Karpas-422 (cell line): Measurements from ENCODE around the gene FAM20C. TPM values are rescaled to one million over a fixed set of nuclear protein-coding genes. Genes with fewer than 3 reads are reported as not detected.

Source experiments
- DNase-seq: peaks from one replicate; pipeline ENCODE4 v3.0.0-alpha.2; 2015
- H2AFZ ChIP-seq: fragments of 200-600 bp; sonication (generic); 2 replicates; pipeline ENCODE4 v1.6.1; 2014; ENCODE audit warnings: antibody characterized with exemption, low read length, mixed read lengths
- H3K27ac ChIP-seq: fragments of 200-600 bp; sonication (generic); 2 replicates; pipeline ENCODE4 v1.5.1; 2014; ENCODE audit warnings: mild to moderate bottlenecking, low read length, moderate library complexity
- H3K27me3 ChIP-seq: fragments of 200-600 bp; sonication (generic); 2 replicates; pipeline ENCODE4 v1.6.1; 2014; ENCODE audit warnings: low read length, mixed read lengths
- H3K36me3 ChIP-seq: fragments of 200-600 bp; sonication (generic); 2 replicates; pipeline ENCODE4 v1.6.1; 2014; ENCODE audit warnings: low read length, mixed read lengths; ENCODE audit not compliant: insufficient read depth
- H3K4me1 ChIP-seq: fragments of 200-600 bp; sonication (generic); 2 replicates; pipeline ENCODE4 v1.6.1; 2014; ENCODE audit warnings: mild to moderate bottlenecking, low read length, mixed read lengths
- H3K4me2 ChIP-seq: fragments of 200-600 bp; sonication (generic); 2 replicates; pipeline ENCODE4 v1.6.1; 2014; ENCODE audit warnings: low read length, low read depth, mild to moderate bottlenecking; ENCODE audit not compliant: poor library complexity, severe bottlenecking
- H3K4me3 ChIP-seq: fragments of 200-600 bp; sonication (generic); 2 replicates; pipeline ENCODE4 v1.5.1; 2014; ENCODE audit warnings: mild to moderate bottlenecking, antibody characterized with exemption, low read length, mixed read lengths
- H3K79me2 ChIP-seq: fragments of 200-600 bp; sonication (generic); 2 replicates; pipeline ENCODE4 v1.6.1; 2014; ENCODE audit warnings: mild to moderate bottlenecking, low read length, mixed read lengths
- H3K9ac ChIP-seq: fragments of 200-600 bp; sonication (generic); 2 replicates; pipeline ENCODE4 v1.6.0; 2014; ENCODE audit warnings: low read length
- H3K9me2 ChIP-seq: fragments of 200-600 bp; sonication (generic), shearing (Covaris generic); replicated peaks from 2 replicates; pipeline ENCODE4 v1.6.0; 2014; ENCODE audit warnings: mild to moderate bottlenecking, low read length, moderate library complexity; ENCODE audit not compliant: insufficient read depth
- H3K9me3 ChIP-seq: fragments of 300-700, 200-600 bp; sonication (generic); 2 replicates; pipeline ENCODE4 v1.6.1; 2014; ENCODE audit warnings: low read length, mixed read lengths
- H4K20me1 ChIP-seq: fragments of 200-600 bp; sonication (generic); 2 replicates; pipeline ENCODE4 v1.6.1; 2014; ENCODE audit warnings: mild to moderate bottlenecking, antibody characterized with exemption, low read length, low read depth; ENCODE audit not compliant: insufficient read depth
- total RNA-seq: library from RNA; depleted of rRNA; stranded (reverse); fragments of >200 nt; shearing (Covaris generic); gene quantifications from 2 replicates; pipeline ENCODE4 v1.2.3, GENCODE V29; 2014; ENCODE audit warnings: low replicate concordance

Gene FAM20C
- total RNA-seq, 1 experiment from 2014 or later = not detected

DNA sequence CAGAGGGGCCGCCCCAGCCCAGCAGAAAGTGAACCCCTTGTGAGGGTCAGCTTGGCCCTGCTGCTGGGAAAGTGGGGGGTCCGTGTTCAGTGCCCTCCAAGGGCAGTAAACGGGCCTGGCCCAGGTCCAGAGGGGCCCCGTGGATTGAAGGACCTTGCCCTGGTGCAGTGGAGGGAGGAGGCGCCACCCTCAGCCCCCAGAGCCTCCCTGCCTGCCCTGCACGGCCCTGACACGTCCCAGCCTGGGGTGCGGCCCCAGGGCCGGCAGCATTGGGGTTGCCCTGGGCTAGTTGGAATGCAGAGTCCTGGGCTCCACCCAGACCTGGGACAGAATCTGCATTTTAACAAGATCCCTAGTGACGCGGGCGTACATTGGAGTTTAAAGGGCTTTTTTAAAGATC lies 54.8 kb downstream of the FAM20C start:
- no peak overlapping the region for H3K4me2 ChIP-seq
- no peak overlapping the region for H2AFZ ChIP-seq
- H3K4me1 ChIP-seq = no peaks in the 10 kb centered on the region
- H3K79me2 ChIP-seq = no peaks in the 10 kb centered on the region
- no peak overlapping the region for H3K9ac ChIP-seq
- H4K20me1 ChIP-seq = no peaks in the 10 kb centered on the region
- no peaks in the 10 kb centered on the region for H3K9me3 ChIP-seq
- no peak overlapping the region for H3K4me3 ChIP-seq
- H3K9me2 ChIP-seq = no peaks in the 10 kb centered on the region
- no peak overlapping the region for H3K27ac ChIP-seq
- no peaks in the 10 kb centered on the region for H3K36me3 ChIP-seq
- H3K27me3 ChIP-seq = no peaks in the 10 kb centered on the region
- no peak for DNase-seq

DNA sequence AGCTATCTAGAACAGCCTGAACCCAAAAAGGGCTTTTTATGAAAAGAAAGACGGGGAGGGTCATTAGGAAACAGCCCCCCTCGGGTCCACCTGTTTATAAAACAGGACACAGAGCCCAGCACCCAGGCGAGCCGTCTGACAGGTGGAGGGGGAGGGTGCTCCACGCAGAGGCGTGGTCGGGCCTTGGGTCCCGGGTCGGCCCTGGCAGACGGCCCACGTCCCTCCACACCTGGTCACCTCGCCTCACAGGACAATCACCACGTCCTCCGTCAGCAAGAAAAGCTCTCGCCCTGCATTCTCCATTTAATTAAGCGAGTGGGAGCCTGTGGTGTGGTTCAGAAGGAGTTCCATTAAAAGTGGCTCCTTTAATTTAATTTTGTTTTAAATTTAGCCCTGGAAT lies 55.3 kb downstream of the FAM20C start:
- H3K9me2 ChIP-seq = no peaks in the 10 kb centered on the region
- H2AFZ ChIP-seq = no peak overlapping the region
- DNase-seq = no peak
- no peaks in the 10 kb centered on the region for H3K27me3 ChIP-seq
- no peaks in the 10 kb centered on the region for H3K9me3 ChIP-seq
- no peaks in the 10 kb centered on the region for H4K20me1 ChIP-seq
- H3K36me3 ChIP-seq = no peaks in the 10 kb centered on the region
- H3K4me2 ChIP-seq = no peak overlapping the region
- H3K9ac ChIP-seq = no peak overlapping the region
- H3K27ac ChIP-seq = no peak overlapping the region
- H3K79me2 ChIP-seq = no peaks in the 10 kb centered on the region
- no peaks in the 10 kb centered on the region for H3K4me1 ChIP-seq
- no peak overlapping the region for H3K4me3 ChIP-seq

DNA sequence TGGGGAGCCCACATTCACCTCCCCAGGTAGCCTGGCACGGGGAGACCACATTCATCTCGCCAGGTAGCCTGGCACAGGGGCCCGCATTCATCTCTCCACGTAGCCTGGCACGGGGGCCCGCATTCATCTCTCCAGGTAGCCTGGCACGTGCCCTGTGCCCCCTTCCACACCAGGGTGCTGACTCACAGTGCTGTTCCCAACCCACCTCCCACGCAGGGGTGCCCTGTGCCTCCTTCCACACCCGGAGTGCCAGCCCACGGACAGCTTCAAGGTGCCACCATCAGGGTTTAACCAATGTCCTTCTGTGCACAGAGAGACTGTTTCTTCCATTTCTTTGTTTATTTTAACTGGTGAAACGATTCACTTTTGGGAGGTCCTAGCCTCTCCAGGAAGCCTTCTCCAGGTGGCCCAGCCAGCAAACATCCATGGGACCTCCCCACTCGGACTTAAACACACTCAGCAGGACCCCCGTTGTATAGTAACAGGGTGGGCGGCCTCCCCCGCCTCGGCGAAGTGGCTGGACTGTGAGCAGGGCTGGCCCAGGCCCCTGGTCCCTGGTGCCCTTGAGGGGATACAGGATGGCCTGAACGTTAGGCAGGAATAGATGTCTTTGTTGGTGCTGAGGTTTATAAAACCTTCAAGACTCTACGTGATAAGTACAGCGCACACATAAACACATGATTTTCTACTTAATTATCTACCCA lies 56.5 kb downstream of the FAM20C start:
- no peaks in the 10 kb centered on the region for H3K27me3 ChIP-seq
- no peaks in the 10 kb centered on the region for H3K4me1 ChIP-seq
- no peaks in the 10 kb centered on the region for H3K9me2 ChIP-seq
- no peak overlapping the region for H3K4me2 ChIP-seq
- no peaks in the 10 kb centered on the region for H3K79me2 ChIP-seq
- no peak overlapping the region for H3K4me3 ChIP-seq
- H4K20me1 ChIP-seq = no peaks in the 10 kb centered on the region
- no peak overlapping the region for H3K27ac ChIP-seq
- H3K9me3 ChIP-seq = no peaks in the 10 kb centered on the region
- H3K36me3 ChIP-seq = no peaks in the 10 kb centered on the region
- no peak overlapping the region for H3K9ac ChIP-seq
- no peak for DNase-seq
- no peak overlapping the region for H2AFZ ChIP-seq

DNA sequence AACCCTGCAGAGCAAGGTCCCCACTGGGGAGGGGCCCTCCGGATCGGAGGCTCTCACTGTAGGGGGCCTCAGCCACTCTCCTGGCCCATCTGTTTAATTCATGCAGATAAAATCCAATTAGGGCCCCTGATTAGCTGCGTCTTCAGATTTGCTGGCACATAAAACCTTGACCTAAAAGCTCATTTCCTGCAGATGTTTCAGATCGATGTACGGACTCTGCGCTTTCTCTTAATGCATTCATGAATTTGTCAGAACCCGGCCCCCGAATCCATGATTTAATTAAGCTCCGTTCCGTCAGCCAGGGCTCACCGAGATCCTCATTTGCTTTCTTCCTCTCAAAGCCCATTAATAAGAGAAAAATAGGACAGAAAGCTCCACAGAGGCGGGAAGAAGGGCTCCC lies 57.6 kb downstream of the FAM20C start:
- no peaks in the 10 kb centered on the region for H4K20me1 ChIP-seq
- no peak overlapping the region for H2AFZ ChIP-seq
- no peaks in the 10 kb centered on the region for H3K79me2 ChIP-seq
- H3K4me3 ChIP-seq = no peak overlapping the region
- H3K27ac ChIP-seq = no peak overlapping the region
- H3K4me2 ChIP-seq = no peak overlapping the region
- no peaks in the 10 kb centered on the region for H3K36me3 ChIP-seq
- H3K4me1 ChIP-seq = no peaks in the 10 kb centered on the region
- no peak overlapping the region for H3K9ac ChIP-seq
- DNase-seq = no peak
- H3K9me2 ChIP-seq = no peaks in the 10 kb centered on the region
- no peaks in the 10 kb centered on the region for H3K9me3 ChIP-seq
- H3K27me3 ChIP-seq = no peaks in the 10 kb centered on the region

DNA sequence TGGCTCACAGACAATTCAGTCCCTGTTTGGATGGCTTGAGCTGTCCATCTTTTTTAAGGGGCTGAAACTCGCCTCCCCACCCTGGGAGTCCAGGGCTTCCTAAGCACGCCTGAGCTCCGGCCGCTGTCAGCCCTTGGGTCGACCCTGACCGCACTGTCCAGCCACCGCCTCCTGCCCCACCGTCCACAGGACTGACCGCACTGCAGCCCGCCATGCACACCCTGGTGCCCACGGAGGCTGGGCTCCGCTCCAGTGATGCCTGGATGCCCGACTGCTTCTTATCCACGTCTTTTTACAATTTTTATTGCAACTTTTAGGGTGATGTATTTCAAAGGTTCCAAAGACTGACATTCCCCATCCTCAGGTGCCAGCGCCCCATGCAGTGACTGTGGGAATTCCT lies 58.2 kb downstream of the FAM20C start:
- H3K9me2 ChIP-seq = no peaks in the 10 kb centered on the region

DNA sequence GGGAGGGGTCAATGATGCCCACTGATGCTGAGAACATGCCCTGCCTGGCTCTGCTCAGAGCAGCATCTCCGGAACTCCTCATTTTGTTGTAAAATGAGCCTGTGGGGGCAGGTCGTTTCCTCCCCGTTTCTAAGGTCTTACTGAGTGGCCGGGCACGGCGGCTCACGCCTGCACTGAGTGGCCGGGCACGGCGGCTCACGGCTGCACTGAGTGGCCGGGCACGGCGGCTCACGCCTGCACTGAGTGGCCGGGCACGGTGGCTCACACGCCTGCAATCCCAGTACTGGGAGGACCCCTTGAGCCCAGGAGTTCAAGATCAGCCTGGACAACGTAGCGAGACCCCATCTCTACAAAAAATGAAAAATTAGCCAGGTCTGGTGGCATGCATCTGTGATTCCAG lies 58.6 kb downstream of the FAM20C start:
- Histone ChIP-seq H3K9me2 (no peaks in the 10 kb centered on the region), H3K36me3 (no peaks in the 10 kb centered on the region), H3K79me2 (no peaks in the 10 kb centered on the region), H3K4me2 (no peak overlapping the region), H3K4me3 (no peak overlapping the region), H3K27me3 (no peaks in the 10 kb centered on the region), H3K9ac (no peak overlapping the region), H2AFZ (no peak overlapping the region), H4K20me1 (no peaks in the 10 kb centered on the region), H3K9me3 (no peaks in the 10 kb centered on the region), H3K4me1 (no peaks in the 10 kb centered on the region), H3K27ac (no peak overlapping the region)
- no peak for DNase-seq

More for the DNA sequence above, 58.2 kb downstream of the FAM20C start:
- H3K4me2 ChIP-seq = no peak overlapping the region
- H3K9me3 ChIP-seq = no peaks in the 10 kb centered on the region
- no peak overlapping the region for H3K4me3 ChIP-seq
- no peaks in the 10 kb centered on the region for H3K36me3 ChIP-seq
- no peak overlapping the region for H3K27ac ChIP-seq
- DNase-seq = no peak
- H3K27me3 ChIP-seq = no peaks in the 10 kb centered on the region
- H3K79me2 ChIP-seq = no peaks in the 10 kb centered on the region
- H3K4me1 ChIP-seq = no peaks in the 10 kb centered on the region
- no peak overlapping the region for H2AFZ ChIP-seq
- H4K20me1 ChIP-seq = no peaks in the 10 kb centered on the region
- H3K9ac ChIP-seq = no peak overlapping the region

DNA sequence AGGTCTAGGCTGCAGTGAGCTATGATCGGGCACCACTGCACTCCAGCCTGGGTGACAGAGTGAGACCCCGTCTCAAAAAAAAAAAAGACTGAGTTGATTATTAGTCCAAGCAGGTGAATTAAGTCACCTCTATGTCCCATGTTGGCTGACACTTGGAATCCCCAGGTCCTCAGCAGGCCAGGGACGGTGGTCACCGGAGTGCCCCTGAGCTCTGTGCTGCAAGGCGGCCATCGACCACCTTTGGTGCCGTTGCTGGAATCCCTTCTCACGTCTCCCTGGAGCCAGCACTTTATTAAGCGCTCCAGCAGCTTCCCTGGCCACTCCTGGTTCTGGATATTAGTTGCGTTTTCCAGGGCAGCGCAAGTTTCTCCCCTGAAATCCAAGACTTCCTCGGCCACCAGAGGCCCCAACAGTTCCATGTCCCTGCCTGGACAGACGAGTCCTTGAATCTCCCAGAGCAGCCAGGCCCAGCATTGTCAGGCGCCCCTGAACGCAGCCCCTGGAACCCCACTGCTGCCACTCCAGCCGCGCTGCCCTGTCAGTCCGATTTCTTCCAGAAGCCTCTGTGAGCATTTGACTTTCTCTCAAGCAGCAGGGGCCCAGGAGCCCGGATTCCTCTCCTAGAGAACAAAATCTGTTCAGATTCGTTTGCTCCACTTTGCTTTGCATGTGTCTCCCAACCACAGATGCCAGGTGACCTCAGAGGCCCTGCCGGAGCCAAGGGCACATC lies 59.2 kb downstream of the FAM20C start:
- Histone ChIP-seq H3K4me2 (no peak overlapping the region), H3K36me3 (no peaks in the 10 kb centered on the region), H4K20me1 (no peaks in the 10 kb centered on the region), H3K9me3 (no peaks in the 10 kb centered on the region), H2AFZ (no peak overlapping the region), H3K27ac (no peak overlapping the region), H3K9ac (no peak overlapping the region), H3K4me1 (no peaks in the 10 kb centered on the region), H3K27me3 (no peaks in the 10 kb centered on the region), H3K79me2 (no peaks in the 10 kb centered on the region), H3K9me2 (no peaks in the 10 kb centered on the region), H3K4me3 (no peak overlapping the region)
- no peak for DNase-seq

DNA sequence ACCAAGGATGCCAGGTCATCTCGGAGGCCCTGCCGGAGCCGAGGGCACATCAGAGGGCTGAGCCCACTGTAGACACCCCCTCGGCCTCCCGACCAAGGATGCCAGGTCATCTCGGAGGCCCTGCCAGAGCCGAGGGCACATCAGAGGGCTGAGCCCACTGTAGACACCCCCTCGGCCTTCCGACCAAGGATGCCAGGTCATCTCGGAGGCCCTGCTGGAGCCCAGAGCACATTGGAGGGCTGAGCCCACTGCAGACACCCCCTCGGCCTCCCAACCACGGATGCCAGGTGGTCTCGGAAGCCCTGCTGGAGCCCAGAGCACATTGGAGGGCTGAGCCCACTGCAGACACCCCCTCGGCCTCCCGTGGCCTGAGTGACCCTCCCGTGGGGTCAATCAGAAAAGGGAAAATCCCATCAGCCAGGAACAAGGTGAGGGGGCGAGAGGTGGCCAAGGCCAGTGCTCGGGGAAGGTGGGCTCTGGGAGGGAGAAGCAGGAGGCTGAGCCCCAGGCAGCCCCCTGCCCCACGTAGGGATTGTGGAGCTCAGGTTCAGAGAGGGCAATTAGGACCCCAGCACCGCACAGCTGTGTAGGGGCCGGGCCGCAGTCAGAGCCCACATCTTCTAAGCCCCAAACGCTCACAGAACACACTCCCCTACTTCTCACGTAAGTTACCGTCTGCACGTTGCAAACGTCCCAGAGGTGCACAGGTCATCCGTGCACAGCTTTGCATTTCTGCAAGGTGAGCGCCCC lies 60.0 kb downstream of the FAM20C start:
- no peak overlapping the region for H2AFZ ChIP-seq
- H3K9me3 ChIP-seq = peaks cover under 1% of the 10 kb centered on the region; the same call in 1 of the 2 replicates
- no peaks in the 10 kb centered on the region for H3K9me2 ChIP-seq
- no peak overlapping the region for H3K9ac ChIP-seq
- no peaks in the 10 kb centered on the region for H3K4me1 ChIP-seq
- no peaks in the 10 kb centered on the region for H3K36me3 ChIP-seq
- H3K79me2 ChIP-seq = no peaks in the 10 kb centered on the region
- no peaks in the 10 kb centered on the region for H4K20me1 ChIP-seq
- no peak overlapping the region for H3K4me3 ChIP-seq
- DNase-seq = no peak
- no peak overlapping the region for H3K27ac ChIP-seq
- H3K4me2 ChIP-seq = no peak overlapping the region
- H3K27me3 ChIP-seq = no peaks in the 10 kb centered on the region
